ENCODE data around the gene MAP3K6.
"Not testable (repeated sequence)": the region's sequence is repeated elsewhere in the genome, so short reads cannot be mapped to it uniquely, and the experiment has no call there.

MAP3K6 gene

DNA sequence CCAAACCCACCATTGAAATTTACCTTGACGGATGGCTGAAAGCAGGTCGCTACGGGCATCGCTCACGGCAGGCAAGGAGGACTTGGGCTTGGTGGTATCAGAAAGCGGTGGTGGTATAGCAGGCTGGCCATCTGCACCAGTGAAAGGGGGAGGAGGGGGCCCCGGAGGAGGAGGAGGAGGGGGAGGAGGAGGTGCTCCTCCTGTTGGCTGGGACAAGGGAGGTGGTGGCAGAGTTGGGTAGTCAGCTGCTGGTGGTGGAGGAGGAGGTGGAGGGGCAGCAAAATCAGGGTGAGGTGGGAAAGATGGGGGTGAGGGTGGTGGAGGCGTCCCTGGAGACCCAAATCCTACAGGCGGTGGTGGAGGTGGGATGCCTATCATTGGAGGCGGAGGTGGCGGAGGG lies 42.9 kb upstream of the MAP3K6 start:
- no peak for DNase-seq (ENCODE audit: low read depth, low spot score)
- POLR2A ChIA-PET = no interaction called here
- CTCF ChIA-PET = interaction anchor here (1.1 to 11.6 kb wide), 5 partner anchors 14 to 199 kb away, joined by 3 to 143 read pairs (median 5); partner anchors contain the start of gene AHDC1
- H3K4me3 ChIP-seq (ENCODE audit: low read depth, low read length) = no peak overlapping the region
- TF ChIP-seq, protein P1, sequence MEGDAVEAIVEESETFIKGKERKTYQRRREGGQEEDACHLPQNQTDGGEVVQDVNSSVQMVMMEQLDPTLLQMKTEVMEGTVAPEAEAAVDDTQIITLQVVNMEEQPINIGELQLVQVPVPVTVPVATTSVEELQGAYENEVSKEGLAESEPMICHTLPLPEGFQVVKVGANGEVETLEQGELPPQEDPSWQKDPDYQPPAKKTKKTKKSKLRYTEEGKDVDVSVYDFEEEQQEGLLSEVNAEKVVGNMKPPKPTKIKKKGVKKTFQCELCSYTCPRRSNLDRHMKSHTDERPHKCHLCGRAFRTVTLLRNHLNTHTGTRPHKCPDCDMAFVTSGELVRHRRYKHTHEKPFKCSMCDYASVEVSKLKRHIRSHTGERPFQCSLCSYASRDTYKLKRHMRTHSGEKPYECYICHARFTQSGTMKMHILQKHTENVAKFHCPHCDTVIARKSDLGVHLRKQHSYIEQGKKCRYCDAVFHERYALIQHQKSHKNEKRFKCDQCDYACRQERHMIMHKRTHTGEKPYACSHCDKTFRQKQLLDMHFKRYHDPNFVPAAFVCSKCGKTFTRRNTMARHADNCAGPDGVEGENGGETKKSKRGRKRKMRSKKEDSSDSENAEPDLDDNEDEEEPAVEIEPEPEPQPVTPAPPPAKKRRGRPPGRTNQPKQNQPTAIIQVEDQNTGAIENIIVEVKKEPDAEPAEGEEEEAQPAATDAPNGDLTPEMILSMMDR (IDR thresholded peaks at IDR 0.05; ENCODE audit: insufficient read depth, low read length, missing control alignments) = no peak

DNA sequence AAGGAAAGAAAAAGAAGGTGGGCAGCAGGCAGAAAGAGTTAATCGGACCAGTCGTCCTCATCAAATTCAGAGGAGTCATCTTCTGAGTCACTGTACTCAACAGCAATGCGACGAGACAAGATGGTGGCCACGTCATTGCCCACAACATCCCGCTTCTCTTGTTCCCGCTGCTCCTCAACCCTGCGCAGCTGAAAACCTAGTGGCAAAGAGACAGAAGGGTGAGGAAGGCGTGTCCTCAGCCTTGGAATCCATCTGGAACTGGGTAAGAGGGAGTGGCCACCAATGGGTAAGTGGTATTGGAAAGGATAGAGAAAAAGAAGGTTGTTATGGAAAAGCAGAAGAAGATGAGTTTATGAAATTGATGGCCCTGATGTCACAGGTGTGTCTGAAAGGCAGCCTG lies 41.4 kb upstream of the MAP3K6 start:
- TF ChIP-seq, protein P1 (IDR thresholded peaks at IDR 0.05; ENCODE audit: insufficient read depth, low read length, missing control alignments) = no peak
- DNase-seq (ENCODE audit: low read depth, low spot score) = no peak
- H3K4me3 ChIP-seq (ENCODE audit: low read depth, low read length) = no peak overlapping the region
- POLR2A ChIA-PET = no interaction called here
- CTCF ChIA-PET = interaction anchor here (2.3 to 15.7 kb wide), 4 partner anchors 8 to 198 kb away, joined by 8 to 671 read pairs (median 26); no protein-coding TSS in a partner anchor

DNA sequence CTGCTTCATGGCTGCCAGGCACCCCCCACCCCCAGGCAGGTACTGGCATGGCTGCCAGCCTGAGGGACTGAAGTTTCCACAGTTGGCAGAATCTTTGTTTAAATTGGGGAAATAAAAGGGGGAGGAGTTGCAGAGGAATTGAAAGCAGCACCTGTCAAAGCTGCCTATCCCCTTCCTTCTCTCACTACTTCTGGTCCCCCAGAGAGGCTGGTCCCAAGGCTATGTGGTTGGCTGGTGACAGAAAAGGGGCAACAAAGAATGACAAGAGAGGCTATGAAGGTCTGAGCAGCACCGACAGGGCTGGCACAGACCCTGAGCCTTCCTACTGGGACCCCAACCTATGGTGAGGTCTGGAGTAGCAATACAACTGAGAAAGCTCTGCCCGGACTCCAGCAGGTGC lies 40.0 kb upstream of the MAP3K6 start:
- CTCF ChIA-PET = interaction anchor here (1.8 to 15.7 kb wide), 6 partner anchors 9 to 200 kb away, joined by 6 to 671 read pairs (median 22); no protein-coding TSS in a partner anchor
- H3K4me3 ChIP-seq (ENCODE audit: low read depth, low read length); POLR2A ChIA-PET; DNase-seq (ENCODE audit: low read depth, low spot score): not testable (repeated sequence)

DNA sequence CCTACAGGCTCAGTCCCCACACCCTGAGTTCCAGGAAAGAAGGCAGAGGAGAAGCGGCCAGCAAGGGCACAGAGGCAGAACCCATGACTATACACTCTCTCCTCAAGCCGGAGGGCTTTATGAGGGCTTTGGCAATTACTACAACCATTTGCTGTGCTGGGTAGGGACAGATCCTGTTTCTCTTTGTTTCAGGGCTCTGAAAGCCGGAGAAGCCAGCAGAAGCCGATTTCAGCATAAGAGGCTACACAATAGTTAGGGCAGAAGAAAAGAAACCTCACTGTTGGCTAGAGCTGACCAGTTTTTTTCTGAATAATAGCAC lies 39.6 kb upstream of the MAP3K6 start:
- POLR2A ChIA-PET = no interaction called here
- H3K4me3 ChIP-seq (ENCODE audit: low read depth, low read length) = no peak overlapping the region
- TF ChIP-seq, protein P1 (IDR thresholded peaks at IDR 0.05; ENCODE audit: insufficient read depth, low read length, missing control alignments) = no peak
- no peak for DNase-seq (ENCODE audit: low read depth, low spot score)
- CTCF ChIA-PET = interaction anchor here (1.3 to 15.7 kb wide), 7 partner anchors 9 to 200 kb away, joined by 3 to 671 read pairs (median 22); no protein-coding TSS in a partner anchor

DNA sequence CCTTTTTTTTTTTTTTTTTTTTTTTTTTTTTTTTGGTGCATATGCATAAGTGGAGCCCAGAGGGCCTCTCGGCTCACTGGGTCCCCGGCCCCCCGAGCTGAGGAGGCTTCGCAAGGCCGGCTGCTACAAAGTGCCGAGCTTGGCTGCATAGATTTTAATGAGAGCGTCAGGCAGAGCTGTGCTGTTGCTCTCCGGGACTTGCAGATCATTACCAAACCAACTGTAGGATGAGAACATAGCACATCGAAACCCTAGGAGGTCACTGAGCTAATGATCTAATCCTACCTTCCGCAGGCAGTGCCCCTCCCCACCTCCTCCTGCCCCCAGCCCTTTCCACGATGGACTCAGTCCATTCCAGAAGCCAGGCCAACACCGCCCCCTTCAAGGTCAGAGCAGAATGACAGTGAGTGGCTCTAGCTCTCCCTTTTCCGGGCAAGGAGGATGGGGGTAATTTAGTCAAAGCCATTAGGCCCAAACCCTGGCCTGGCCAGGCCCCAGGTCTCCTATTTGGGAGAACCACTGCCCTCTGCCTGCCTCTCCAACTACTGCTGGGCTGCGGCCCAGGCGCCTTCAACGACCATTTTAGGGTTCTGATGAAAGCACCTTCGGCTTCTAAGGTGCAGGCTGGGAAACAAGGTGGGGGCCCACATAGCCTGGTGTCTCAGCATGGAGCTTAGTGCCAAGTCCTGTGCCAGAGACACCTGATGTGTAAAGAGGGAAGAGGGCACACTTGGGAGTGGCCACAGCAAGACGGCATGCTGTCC lies 39.0 kb upstream of the MAP3K6 start:
- POLR2A ChIA-PET = interaction anchor here (0.7 kb wide), 2 partner anchors 10 to 81 kb away, joined by 3 read pairs; no protein-coding TSS in a partner anchor
- not testable (repeated sequence) for DNase-seq (ENCODE audit: low read depth, low spot score); H3K4me3 ChIP-seq (ENCODE audit: low read depth, low read length)
- CTCF ChIA-PET = interaction anchor here (0.7 to 15.7 kb wide), 9 partner anchors 8 to 257 kb away, joined by 3 to 671 read pairs (median 6); no protein-coding TSS in a partner anchor

DNA sequence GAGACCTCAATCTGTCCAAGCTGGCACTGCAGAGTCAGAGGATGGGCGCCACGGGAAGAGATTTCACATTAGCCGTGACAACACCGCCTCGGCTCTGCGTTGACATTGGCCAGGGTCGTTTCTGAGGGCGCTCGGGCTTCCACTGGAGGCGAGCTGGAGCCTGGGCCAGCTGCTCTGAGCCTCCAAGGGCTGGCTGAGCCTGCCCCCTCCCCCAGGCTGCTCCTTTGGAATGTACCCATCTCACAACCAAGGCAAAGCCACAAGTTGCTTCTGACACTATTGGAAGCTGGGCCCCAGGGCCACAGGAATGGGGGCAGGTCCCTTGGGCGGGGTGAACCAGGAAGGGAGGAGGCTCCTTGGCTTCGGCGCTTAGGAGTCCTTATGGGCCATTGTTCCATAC lies 38.3 kb upstream of the MAP3K6 start:
- H3K4me3 ChIP-seq (ENCODE audit: low read depth, low read length) = no peak overlapping the region
- TF ChIP-seq, protein P1 (IDR thresholded peaks at IDR 0.05; ENCODE audit: insufficient read depth, low read length, missing control alignments) = no peak
- ChIA-PET POLR2A (interaction anchor here (0.7 kb wide), 2 partner anchors 10 to 81 kb away, joined by 3 read pairs; no protein-coding TSS in a partner anchor), CTCF (interaction anchor here (0.7 to 15.7 kb wide), 10 partner anchors 7 to 258 kb away, joined by 3 to 671 read pairs (median 6); no protein-coding TSS in a partner anchor)
- DNase-seq (ENCODE audit: low read depth, low spot score) = no peak

DNA sequence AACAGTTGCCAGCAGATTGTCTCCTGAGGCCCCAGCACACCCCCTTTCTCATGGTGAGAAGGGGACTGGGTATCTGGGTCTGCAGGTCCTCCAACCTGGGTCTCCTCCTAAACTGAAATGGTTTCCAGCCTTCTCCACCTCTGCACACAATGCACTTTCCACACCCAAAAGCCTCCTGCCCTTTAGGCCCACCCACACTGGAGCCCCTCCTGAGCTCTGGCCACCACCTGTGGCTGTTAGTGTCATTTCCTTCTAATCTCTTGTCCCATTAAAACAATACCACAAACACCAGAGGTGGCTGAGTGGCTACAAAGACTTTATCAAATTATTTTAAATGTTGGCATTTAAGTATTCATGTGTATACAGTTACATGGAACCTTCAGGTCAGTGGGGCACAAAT lies 37.2 kb upstream of the MAP3K6 start:
- DNase-seq (ENCODE audit: low read depth, low spot score) = no peak
- no peak overlapping the region for H3K4me3 ChIP-seq (ENCODE audit: low read depth, low read length)
- POLR2A ChIA-PET = interaction anchor here (0.6 kb wide), 1 partner anchor 200 kb away, joined by 3 read pairs; the partner anchor contains the start of gene AHDC1
- TF ChIP-seq, protein P1 (IDR thresholded peaks at IDR 0.05; ENCODE audit: insufficient read depth, low read length, missing control alignments) = no peak
- CTCF ChIA-PET = interaction anchor here (0.6 to 15.7 kb wide), 13 partner anchors 8 to 204 kb away, joined by 3 to 671 read pairs (median 7); partner anchors contain the start of genes AHDC1 and WASF2

Measured in AG04449 (cell line).